Activated CD8-positive, alpha-beta T cell treated with anti-CD3 and anti-CD28 coated beads, Interleukin-2, amount 10 ng/mL, durations not matched to agents 7 days and 5 days (primary cell): ENCODE data around the gene TSHZ3. TPM values are rescaled to one million over a fixed set of nuclear protein-coding genes. Genes with fewer than 3 reads are reported as not detected.
A peak's percentile ranks its signal among the peaks of the same experiment; 100 is the strongest.

Experiments used
- ATAC-seq: fragments of 150-1000 bp; cut with Tn5 transposase; one replicate; pipeline ENCODE4 v1.10.0; 2021; ENCODE audit warnings: moderate library complexity
- CTCF ChIA-PET: fragments of 350-600 bp; sonication (Branson Sonifier 250); formaldehyde crosslinking; loops from one replicate; lab custom pipeline; 2021; ENCODE audit warnings: antibody characterized with exemption; lab: Charles Lee
- POLR2A ChIA-PET: fragments of 350-600 bp; sonication (Branson Sonifier 250); formaldehyde crosslinking; loops from one replicate; lab custom pipeline; 2021; ENCODE audit warnings: antibody characterized with exemption; lab: Charles Lee
- DNase-seq: peaks from one replicate; pipeline ENCODE4 v3.0.0-alpha.2; 2020
- H3K27ac Mint-ChIP-seq: one replicate; pipeline ENCODE4 v1.8.0; 2021; ENCODE audit warnings: mild to moderate bottlenecking, mixed read lengths
- H3K27me3 Mint-ChIP-seq: one replicate; pipeline ENCODE4 v1.8.0; 2021; ENCODE audit warnings: low read depth, mixed read lengths
- H3K36me3 Mint-ChIP-seq: one replicate; pipeline ENCODE4 v1.8.0; 2021; ENCODE audit warnings: low read depth, mixed read lengths
- H3K4me1 Mint-ChIP-seq: one replicate; pipeline ENCODE4 v1.8.0; 2021; ENCODE audit warnings: low read depth, mixed read lengths
- H3K4me3 Mint-ChIP-seq: one replicate; pipeline ENCODE4 v1.8.0; 2021; ENCODE audit warnings: mild to moderate bottlenecking, mixed read lengths
- H3K9me3 Mint-ChIP-seq: one replicate; pipeline ENCODE4 v1.8.0; 2022; ENCODE audit warnings: mixed read lengths; ENCODE audit not compliant: insufficient read depth
- total RNA-seq, 2 experiments: library from RNA; stranded (reverse); gene quantifications; one replicate each; pipeline ENCODE4 v1.2.3, GENCODE V29; 2021

TSHZ3 gene, protein sequence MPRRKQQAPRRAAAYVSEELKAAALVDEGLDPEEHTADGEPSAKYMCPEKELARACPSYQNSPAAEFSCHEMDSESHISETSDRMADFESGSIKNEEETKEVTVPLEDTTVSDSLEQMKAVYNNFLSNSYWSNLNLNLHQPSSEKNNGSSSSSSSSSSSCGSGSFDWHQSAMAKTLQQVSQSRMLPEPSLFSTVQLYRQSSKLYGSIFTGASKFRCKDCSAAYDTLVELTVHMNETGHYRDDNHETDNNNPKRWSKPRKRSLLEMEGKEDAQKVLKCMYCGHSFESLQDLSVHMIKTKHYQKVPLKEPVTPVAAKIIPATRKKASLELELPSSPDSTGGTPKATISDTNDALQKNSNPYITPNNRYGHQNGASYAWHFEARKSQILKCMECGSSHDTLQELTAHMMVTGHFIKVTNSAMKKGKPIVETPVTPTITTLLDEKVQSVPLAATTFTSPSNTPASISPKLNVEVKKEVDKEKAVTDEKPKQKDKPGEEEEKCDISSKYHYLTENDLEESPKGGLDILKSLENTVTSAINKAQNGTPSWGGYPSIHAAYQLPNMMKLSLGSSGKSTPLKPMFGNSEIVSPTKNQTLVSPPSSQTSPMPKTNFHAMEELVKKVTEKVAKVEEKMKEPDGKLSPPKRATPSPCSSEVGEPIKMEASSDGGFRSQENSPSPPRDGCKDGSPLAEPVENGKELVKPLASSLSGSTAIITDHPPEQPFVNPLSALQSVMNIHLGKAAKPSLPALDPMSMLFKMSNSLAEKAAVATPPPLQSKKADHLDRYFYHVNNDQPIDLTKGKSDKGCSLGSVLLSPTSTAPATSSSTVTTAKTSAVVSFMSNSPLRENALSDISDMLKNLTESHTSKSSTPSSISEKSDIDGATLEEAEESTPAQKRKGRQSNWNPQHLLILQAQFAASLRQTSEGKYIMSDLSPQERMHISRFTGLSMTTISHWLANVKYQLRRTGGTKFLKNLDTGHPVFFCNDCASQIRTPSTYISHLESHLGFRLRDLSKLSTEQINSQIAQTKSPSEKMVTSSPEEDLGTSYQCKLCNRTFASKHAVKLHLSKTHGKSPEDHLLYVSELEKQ
- under 1 TPM; 0.57 to 0.82 TPM for total RNA-seq

DNA sequence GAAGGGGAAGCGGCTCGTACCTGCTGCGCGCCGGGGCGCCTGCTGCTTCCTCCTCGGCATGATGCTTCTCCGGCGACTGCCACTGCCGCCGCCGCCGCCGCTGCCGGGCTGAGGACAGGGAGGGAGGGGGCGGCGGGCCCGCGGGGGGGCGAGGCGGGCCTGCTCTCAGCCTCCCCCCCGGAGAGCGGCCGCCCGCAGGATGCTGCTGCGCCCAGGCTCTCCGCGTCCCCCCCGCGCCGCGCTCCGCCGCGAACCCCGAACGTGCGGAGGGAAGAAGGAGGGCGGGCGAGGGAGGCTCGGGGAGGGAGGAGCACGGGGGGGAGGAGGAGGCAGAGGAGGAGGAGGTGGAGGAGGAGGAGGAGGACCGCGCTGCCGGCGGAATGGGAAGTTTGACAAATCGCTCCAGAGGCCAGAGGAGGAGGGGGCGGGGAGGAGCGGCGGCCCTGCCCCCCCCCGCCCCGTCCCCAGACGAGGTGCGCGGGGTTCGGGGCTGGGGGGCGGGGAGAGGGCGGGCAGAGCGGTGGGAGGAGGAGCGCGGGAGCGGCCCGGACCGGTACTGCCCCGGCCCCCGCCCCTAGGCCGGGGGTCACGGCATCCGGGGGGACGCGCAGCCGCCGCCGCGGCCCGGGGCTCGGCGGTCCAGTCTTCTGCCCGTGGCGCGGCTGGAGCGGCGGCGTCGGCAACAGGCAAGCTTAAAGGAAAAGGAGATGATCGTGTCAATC lies at the start of gene TSHZ3:
TSHZ3 (minus strand) TSS at position 277 of the 722 bp plus-strand sequence; CDS start at position 60, 217 bp downstream.
- H3K27me3 Mint-ChIP-seq = peaks cover 66% of the 10 kb centered on the region
- peaks cover 21% of the 10 kb centered on the region for H3K4me1 Mint-ChIP-seq
- CTCF ChIA-PET = no interaction called here
- ATAC-seq (peak; percentile 72), DNase-seq (peak; percentile 61)
- no peaks in the 10 kb centered on the region for H3K9me3 Mint-ChIP-seq
- peak within 1 kb of the TSS; percentile 71 for H3K4me3 Mint-ChIP-seq
- H3K27ac Mint-ChIP-seq = no peak within 1 kb of the TSS
- peaks cover 5% of the 10 kb centered on the region for H3K36me3 Mint-ChIP-seq
- POLR2A ChIA-PET = no interaction called here

DNA sequence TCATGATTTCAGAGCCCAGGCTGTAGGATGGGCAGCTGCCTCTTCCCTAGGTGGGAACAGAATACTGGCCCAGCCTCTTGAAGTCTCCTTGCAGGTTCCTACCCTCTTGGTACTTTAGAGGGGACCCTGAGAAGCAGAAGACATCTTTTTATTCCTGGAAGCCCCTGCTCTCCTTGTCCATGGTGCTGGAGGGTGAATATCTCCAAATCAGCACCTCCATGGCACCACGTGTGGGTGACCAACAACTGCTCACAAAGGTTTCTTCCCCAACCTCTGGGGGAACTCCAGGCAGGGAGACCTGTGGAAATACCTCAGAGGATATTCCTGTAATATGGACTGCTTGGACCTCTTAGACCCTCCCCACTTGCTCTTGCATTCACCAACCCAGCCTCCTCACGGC lies 48.1 kb upstream of the TSHZ3 start:
- POLR2A ChIA-PET = no interaction called here
- Mint-ChIP-seq H3K27me3 (no peaks in the 10 kb centered on the region), H3K27ac (no peak overlapping the region), H3K36me3 (no peaks in the 10 kb centered on the region), H3K4me3 (no peak overlapping the region), H3K9me3 (no peaks in the 10 kb centered on the region), H3K4me1 (no peaks in the 10 kb centered on the region)
- DNase-seq = no peak
- CTCF ChIA-PET = interaction anchor here (1.1 kb wide), 1 partner anchor 714 kb away, joined by 3 read pairs; no protein-coding TSS in a partner anchor
- ATAC-seq = no peak

DNA sequence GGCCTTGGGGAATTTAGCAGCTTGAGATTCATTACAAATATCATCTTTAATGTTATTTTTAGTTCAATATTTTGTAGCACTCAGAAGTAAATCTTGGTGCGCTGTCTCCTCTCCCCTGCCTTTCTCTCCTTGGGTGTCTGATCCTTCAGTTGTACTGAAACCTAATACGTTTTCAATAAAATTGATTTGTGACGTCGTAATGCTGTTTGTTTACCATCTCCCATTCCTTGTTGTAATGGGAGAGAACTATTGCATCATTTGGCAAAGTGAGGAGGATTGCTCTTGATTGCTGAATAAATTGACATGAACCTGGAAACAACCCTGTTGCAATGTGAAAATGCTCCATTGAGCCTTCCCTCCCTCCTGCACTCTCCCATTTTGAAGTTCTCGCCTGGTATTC lies 43.2 kb upstream of the TSHZ3 start:
- Mint-ChIP-seq H3K27me3 (no peaks in the 10 kb centered on the region), H3K36me3 (no peaks in the 10 kb centered on the region), H3K4me1 (no peaks in the 10 kb centered on the region), H3K4me3 (no peak overlapping the region), H3K27ac (no peak overlapping the region), H3K9me3 (no peaks in the 10 kb centered on the region)
- ATAC-seq (no peak), DNase-seq (no peak)
- ChIA-PET CTCF (no interaction called here), POLR2A (no interaction called here)

DNA sequence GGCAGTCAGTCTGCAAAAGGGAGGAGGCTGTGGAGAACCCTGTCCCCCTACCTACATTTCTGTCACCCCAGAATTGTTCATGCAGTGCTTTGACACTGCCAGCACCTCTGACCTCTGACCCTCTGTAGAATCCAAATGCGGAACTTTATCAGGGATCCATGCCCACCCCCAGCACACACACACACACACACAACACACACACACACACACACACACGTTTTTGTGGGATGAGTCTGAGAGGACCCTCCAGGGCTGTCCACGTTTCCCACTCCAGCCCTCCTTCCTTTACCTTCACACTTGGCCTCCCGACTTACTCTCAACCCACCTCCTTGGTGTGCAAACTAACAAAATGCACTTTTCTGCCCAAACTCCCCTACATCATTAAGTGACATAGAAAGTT lies 42.3 kb upstream of the TSHZ3 start:
- ChIA-PET CTCF (no interaction called here), POLR2A (no interaction called here)
- H3K36me3 Mint-ChIP-seq = no peaks in the 10 kb centered on the region
- H3K27ac Mint-ChIP-seq = no peak overlapping the region
- DNase-seq (no peak), ATAC-seq (no peak)
- H3K4me3 Mint-ChIP-seq = no peak overlapping the region
- H3K27me3 Mint-ChIP-seq = no peaks in the 10 kb centered on the region
- H3K4me1 Mint-ChIP-seq = no peaks in the 10 kb centered on the region
- H3K9me3 Mint-ChIP-seq = no peaks in the 10 kb centered on the region

DNA sequence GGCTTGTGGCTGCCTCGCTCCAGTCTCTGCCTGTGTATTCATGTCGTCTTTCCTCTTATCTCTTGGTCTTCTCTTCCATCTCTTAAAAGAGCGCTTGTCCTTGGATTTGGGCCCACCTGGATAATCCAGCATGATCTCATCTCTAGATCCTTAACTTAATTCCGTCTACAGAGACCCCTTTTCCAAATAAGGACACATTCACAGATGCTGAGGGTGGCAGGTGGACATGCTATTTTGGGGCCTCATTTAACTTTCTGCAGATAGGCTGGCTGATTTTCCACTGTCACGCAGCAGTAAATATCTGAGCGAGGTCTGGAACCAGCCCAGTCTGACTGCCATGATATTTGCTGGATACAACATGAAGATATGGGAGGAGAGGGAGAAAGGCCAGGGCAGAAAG lies 41.5 kb upstream of the TSHZ3 start:
- H3K4me3 Mint-ChIP-seq = no peak overlapping the region
- CTCF ChIA-PET = no interaction called here
- no peaks in the 10 kb centered on the region for H3K4me1 Mint-ChIP-seq
- no peak for ATAC-seq
- H3K27ac Mint-ChIP-seq = no peak overlapping the region
- POLR2A ChIA-PET = no interaction called here
- no peaks in the 10 kb centered on the region for H3K36me3 Mint-ChIP-seq
- H3K27me3 Mint-ChIP-seq = no peaks in the 10 kb centered on the region
- H3K9me3 Mint-ChIP-seq = no peaks in the 10 kb centered on the region
- DNase-seq = no peak

DNA sequence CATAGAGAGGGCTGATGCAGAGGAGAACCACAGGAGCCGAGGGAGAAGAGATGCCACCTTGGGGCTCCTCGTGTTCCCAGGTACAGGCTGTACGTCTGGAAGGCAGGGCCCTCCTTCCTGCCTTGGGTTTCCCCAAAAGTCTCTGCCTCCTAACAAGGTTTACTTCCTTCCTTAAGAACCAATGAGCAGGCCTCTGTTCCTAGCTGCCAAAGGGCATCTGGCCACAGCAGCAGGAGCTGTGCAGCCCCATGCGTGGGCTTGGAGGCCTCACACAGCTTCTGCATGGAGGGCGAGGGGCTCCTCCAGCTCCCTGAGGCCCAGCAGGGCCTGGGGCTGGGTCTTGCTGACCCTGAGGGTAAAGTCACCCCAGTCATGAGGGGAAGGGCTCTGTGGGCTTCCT lies 40.6 kb upstream of the TSHZ3 start:
- H3K9me3 Mint-ChIP-seq = no peaks in the 10 kb centered on the region
- no peak overlapping the region for H3K4me3 Mint-ChIP-seq
- ATAC-seq (no peak), DNase-seq (no peak)
- CTCF ChIA-PET = no interaction called here
- H3K27ac Mint-ChIP-seq = no peak overlapping the region
- H3K36me3 Mint-ChIP-seq = no peaks in the 10 kb centered on the region
- no peaks in the 10 kb centered on the region for H3K4me1 Mint-ChIP-seq
- no peaks in the 10 kb centered on the region for H3K27me3 Mint-ChIP-seq
- POLR2A ChIA-PET = no interaction called here

DNA sequence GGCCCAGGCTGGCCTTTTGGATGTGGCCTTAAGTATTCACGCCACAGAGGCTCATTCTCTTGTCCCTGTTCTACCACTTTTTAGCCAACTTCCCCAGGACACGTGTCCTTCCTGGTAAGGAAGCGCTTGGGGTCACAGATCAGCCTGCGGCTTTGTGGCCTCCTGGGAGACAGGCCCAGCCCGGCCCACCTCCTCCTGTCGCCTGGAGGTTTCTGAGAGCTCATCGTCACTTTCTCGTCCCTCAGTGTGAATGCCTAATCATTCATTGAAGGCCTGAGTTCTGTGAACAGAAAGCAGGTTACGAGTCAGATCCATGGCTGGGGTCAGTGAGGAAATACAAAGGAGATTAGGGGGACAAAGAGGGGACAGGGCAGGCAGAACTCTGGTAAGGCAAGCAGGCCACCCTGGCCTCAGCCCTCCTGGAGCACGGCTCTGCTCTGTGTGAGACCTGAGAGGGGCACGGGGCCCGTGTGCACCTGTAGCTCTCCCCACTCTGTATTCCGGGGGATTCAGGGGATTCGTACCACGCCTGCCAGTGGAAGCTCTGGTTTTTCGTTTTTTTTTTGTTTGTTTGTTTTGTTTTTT lies 38.6 kb upstream of the TSHZ3 start:
- Mint-ChIP-seq H3K4me1 (no peaks in the 10 kb centered on the region), H3K4me3 (no peak overlapping the region), H3K9me3 (no peaks in the 10 kb centered on the region), H3K27me3 (no peaks in the 10 kb centered on the region), H3K36me3 (no peaks in the 10 kb centered on the region), H3K27ac (no peak overlapping the region)
- CTCF ChIA-PET = no interaction called here
- DNase-seq (no peak), ATAC-seq (no peak)
- POLR2A ChIA-PET = no interaction called here

DNA sequence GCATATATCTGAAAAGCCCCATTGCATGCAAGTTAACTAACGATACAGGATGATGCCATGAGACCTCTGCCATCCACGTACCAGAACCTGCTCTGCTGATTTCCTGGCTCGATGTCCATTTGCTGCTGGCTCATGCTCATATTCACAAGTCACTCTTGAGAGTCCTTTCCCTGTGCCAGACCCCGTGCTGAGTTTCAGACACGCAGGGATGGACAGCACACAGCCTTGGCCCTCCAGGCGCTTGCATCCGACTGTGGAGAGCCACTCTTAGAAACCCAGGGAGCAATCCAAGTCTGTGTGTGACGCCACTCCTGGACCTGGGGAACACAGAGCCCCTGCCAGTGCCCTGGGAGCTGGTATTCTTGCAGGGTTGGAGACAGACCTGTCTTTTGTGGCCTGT lies 37.6 kb upstream of the TSHZ3 start:
- Mint-ChIP-seq H3K4me1 (no peaks in the 10 kb centered on the region), H3K4me3 (no peak overlapping the region), H3K9me3 (no peaks in the 10 kb centered on the region), H3K27me3 (no peaks in the 10 kb centered on the region), H3K27ac (no peak overlapping the region), H3K36me3 (no peaks in the 10 kb centered on the region)
- POLR2A ChIA-PET = no interaction called here
- ATAC-seq (no peak), DNase-seq (no peak)
- CTCF ChIA-PET = interaction anchor here (0.7 kb wide), 1 partner anchor 18 kb away, joined by 3 read pairs; no protein-coding TSS in a partner anchor

DNA sequence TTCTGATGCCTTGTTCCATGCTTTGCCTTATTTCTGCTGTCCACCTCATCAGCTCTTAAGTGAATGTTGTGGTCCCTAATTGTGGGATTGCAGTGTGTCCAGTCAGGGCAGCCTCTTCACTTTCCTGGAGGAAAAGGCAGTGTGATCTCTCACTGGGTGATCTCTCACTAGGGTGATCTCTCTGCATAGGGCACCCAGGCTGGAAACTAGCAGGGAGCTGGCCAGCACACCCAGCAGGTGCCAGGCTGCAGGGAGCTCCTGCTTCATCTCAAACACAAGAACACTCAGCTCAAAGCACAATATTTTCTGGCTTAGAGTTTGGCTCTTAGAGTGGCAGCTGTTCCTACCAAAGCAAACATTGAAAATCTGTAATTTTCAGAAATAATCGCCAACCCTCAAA lies 36.5 kb upstream of the TSHZ3 start:
- H3K4me3 Mint-ChIP-seq = no peak overlapping the region
- no peaks in the 10 kb centered on the region for H3K9me3 Mint-ChIP-seq
- H3K27ac Mint-ChIP-seq = no peak overlapping the region
- no peaks in the 10 kb centered on the region for H3K27me3 Mint-ChIP-seq
- ATAC-seq (no peak), DNase-seq (no peak)
- ChIA-PET CTCF (no interaction called here), POLR2A (no interaction called here)
- no peaks in the 10 kb centered on the region for H3K36me3 Mint-ChIP-seq
- no peaks in the 10 kb centered on the region for H3K4me1 Mint-ChIP-seq

DNA sequence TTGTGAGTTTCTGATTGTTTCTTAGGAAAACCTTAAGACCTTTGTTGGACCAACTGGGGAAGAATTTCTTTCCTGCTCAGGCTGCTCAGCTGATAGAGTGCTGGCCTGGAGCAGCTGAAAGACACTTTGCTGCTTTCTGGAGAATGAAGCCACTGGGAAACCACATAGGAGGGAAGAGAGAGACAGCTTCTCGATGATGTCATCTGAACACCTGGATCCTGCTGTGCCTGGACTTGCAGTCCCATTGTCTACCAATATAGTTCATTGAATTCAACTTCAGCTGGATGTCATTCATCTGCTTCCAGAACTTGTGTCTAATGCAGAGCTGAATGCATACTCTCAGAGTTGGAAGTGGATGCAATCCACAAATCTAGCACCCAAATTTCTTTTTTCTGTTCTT lies 34.3 kb upstream of the TSHZ3 start:
- H3K9me3 Mint-ChIP-seq = no peaks in the 10 kb centered on the region
- no peaks in the 10 kb centered on the region for H3K36me3 Mint-ChIP-seq
- no peak for ATAC-seq
- no peak overlapping the region for H3K4me3 Mint-ChIP-seq
- H3K4me1 Mint-ChIP-seq = no peaks in the 10 kb centered on the region
- POLR2A ChIA-PET = no interaction called here
- DNase-seq = no peak
- CTCF ChIA-PET = no interaction called here
- no peaks in the 10 kb centered on the region for H3K27me3 Mint-ChIP-seq
- no peak overlapping the region for H3K27ac Mint-ChIP-seq

DNA sequence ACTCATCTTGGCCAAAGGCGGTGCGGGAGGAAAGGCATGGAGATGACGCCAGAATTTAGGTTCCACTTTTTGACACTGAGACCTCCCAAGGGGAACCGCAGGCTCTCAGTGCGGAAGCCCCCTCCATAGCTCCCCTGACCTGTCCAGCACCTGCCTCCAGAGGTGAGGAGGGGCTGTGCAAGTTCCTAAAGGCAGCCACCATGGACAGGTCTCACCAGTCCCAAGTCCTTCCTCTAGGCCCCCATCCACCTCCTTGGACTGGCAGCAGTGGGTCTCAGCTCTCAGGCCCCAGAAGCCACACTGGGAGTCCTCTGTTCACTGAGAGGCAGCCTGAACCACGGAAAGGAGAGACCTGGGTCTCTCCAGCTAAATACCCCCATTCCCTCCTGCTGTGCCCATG lies 31.6 kb upstream of the TSHZ3 start:
- H3K36me3 Mint-ChIP-seq = no peaks in the 10 kb centered on the region
- ATAC-seq = no peak

More for the DNA sequence above, 31.6 kb upstream of the TSHZ3 start:
- Mint-ChIP-seq H3K9me3 (no peaks in the 10 kb centered on the region), H3K4me1 (no peaks in the 10 kb centered on the region), H3K4me3 (no peak overlapping the region), H3K27me3 (no peaks in the 10 kb centered on the region), H3K27ac (no peak overlapping the region)
- ChIA-PET CTCF (no interaction called here), POLR2A (no interaction called here)
- no peak for DNase-seq
